ENCODE measurements around the gene SLC17A8. TPM values are rescaled to one million over a fixed set of nuclear protein-coding genes. Genes with fewer than 3 reads are reported as not detected.

The SLC17A8 gene
- total RNA-seq, 1 donor from 2014 or later = not detected

DNA sequence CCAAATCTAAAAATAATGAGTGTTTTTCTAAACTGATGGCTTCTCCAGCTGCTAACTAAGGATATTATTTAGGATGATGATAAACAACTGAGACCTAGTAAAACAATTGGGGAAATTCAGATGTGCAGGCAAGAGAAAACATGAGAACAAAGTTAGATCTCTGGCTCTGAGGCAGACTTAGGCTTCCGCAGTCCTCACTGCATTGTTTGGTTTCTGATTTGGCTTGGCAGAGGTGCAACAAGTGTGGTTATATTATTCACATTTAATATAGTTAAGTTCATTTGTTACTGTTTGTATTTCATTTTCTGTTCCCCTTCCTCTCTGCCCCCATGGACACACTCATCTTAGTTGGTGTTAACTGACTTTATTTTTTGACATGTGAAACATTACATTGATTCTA, 86.6 kb downstream of the SLC17A8 start:
- FAIRE-seq = no peak
- TF ChIP-seq EZH2 (IDR thresholded peaks at IDR 0.05; ENCODE audit: insufficient read depth, low read length) = no peak
- TF ChIP-seq, protein P1, sequence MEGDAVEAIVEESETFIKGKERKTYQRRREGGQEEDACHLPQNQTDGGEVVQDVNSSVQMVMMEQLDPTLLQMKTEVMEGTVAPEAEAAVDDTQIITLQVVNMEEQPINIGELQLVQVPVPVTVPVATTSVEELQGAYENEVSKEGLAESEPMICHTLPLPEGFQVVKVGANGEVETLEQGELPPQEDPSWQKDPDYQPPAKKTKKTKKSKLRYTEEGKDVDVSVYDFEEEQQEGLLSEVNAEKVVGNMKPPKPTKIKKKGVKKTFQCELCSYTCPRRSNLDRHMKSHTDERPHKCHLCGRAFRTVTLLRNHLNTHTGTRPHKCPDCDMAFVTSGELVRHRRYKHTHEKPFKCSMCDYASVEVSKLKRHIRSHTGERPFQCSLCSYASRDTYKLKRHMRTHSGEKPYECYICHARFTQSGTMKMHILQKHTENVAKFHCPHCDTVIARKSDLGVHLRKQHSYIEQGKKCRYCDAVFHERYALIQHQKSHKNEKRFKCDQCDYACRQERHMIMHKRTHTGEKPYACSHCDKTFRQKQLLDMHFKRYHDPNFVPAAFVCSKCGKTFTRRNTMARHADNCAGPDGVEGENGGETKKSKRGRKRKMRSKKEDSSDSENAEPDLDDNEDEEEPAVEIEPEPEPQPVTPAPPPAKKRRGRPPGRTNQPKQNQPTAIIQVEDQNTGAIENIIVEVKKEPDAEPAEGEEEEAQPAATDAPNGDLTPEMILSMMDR (IDR thresholded peaks at IDR 0.05; ENCODE audit: insufficient read depth, low read depth, low read length) = no peak
- Histone ChIP-seq H3K4me2 (ENCODE audit: low read length) (no peak overlapping the region), H3K79me2 (ENCODE audit: insufficient read depth, low read length) (no peaks in the 10 kb centered on the region), H3K27me3 (ENCODE audit: insufficient read depth, low read length) (no peaks in the 10 kb centered on the region), H3K27ac (ENCODE audit: low read depth, low read length) (no peak overlapping the region), H3K4me1 (ENCODE audit: insufficient read depth, low read length) (no peaks in the 10 kb centered on the region), H2AFZ (ENCODE audit: low read depth, low read length) (no peak overlapping the region), H3K9me3 (ENCODE audit: insufficient read depth, low read depth, low read length) (no peaks in the 10 kb centered on the region), H4K20me1 (ENCODE audit: insufficient read depth, low read length) (no peaks in the 10 kb centered on the region), H3K36me3 (ENCODE audit: insufficient read depth, low read length) (no peaks in the 10 kb centered on the region), H3K4me3 (ENCODE audit: insufficient read depth, low read depth, low read length) (no peak overlapping the region), H3K9ac (ENCODE audit: low read length) (no peak overlapping the region)
- Mint-ChIP-seq H3K4me3 (ENCODE audit: unreplicated experiment) (no peak overlapping the region), H3K4me1 (ENCODE audit: low read depth, unreplicated experiment) (no peaks in the 10 kb centered on the region), H3K9me3 (ENCODE audit: unreplicated experiment) (no peaks in the 10 kb centered on the region), H3K36me3 (ENCODE audit: low read depth, unreplicated experiment) (no peaks in the 10 kb centered on the region), H3K27me3 (ENCODE audit: low read depth, unreplicated experiment) (peaks cover 5% of the 10 kb centered on the region), H3K27ac (ENCODE audit: unreplicated experiment) (no peak overlapping the region)
- no peak for DNase-seq (ENCODE audit: low read depth)

DNA sequence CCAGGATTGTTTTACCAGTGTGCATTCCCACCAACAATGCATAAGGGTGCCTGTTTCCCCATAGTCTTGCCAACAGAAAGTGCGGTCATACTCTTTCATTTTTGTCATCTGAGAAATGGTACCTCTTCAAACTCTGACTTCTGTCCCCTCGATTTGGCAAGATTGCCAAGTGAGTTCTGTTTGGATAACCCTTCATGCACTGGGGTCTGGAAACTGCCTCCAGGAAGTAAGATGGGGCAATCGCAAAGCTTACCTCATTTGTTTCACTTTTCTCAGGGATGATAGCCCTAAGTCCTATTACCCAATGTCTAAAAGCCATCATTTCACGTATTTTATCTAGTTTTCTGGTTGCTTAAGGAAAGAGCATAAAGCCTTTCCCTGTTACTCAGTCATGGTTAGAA, 88.2 kb downstream of the SLC17A8 start:
- TF ChIP-seq, protein P1 (IDR thresholded peaks at IDR 0.05; ENCODE audit: insufficient read depth, low read depth, low read length) = no peak
- TF ChIP-seq EZH2 (IDR thresholded peaks at IDR 0.05; ENCODE audit: insufficient read depth, low read length) = no peak
- Mint-ChIP-seq H3K9me3 (ENCODE audit: unreplicated experiment) (no peaks in the 10 kb centered on the region), H3K36me3 (ENCODE audit: low read depth, unreplicated experiment) (no peaks in the 10 kb centered on the region), H3K27ac (ENCODE audit: unreplicated experiment) (no peak overlapping the region), H3K4me1 (ENCODE audit: low read depth, unreplicated experiment) (no peaks in the 10 kb centered on the region), H3K27me3 (ENCODE audit: low read depth, unreplicated experiment) (peaks cover 5% of the 10 kb centered on the region), H3K4me3 (ENCODE audit: unreplicated experiment) (no peak overlapping the region)
- Histone ChIP-seq H4K20me1 (ENCODE audit: insufficient read depth, low read length) (no peaks in the 10 kb centered on the region), H3K9ac (ENCODE audit: low read length) (no peak overlapping the region), H3K9me3 (ENCODE audit: insufficient read depth, low read depth, low read length) (no peaks in the 10 kb centered on the region), H2AFZ (ENCODE audit: low read depth, low read length) (no peak overlapping the region), H3K79me2 (ENCODE audit: insufficient read depth, low read length) (no peaks in the 10 kb centered on the region), H3K27me3 (ENCODE audit: insufficient read depth, low read length) (no peaks in the 10 kb centered on the region), H3K4me2 (ENCODE audit: low read length) (no peak overlapping the region), H3K4me3 (ENCODE audit: insufficient read depth, low read depth, low read length) (no peak overlapping the region), H3K4me1 (ENCODE audit: insufficient read depth, low read length) (no peaks in the 10 kb centered on the region), H3K27ac (ENCODE audit: low read depth, low read length) (no peak overlapping the region), H3K36me3 (ENCODE audit: insufficient read depth, low read length) (no peaks in the 10 kb centered on the region)
- no peak for DNase-seq (ENCODE audit: low read depth)
- FAIRE-seq = no peak

- no peak overlapping the region for H3K4me2 ChIP-seq (ENCODE audit: low read length)
- Mint-ChIP-seq H3K4me1 (ENCODE audit: low read depth, unreplicated experiment) (no peaks in the 10 kb centered on the region), H3K27ac (ENCODE audit: unreplicated experiment) (no peak overlapping the region), H3K4me3 (ENCODE audit: unreplicated experiment) (no peak overlapping the region), H3K27me3 (ENCODE audit: low read depth, unreplicated experiment) (no peaks in the 10 kb centered on the region), H3K9me3 (ENCODE audit: unreplicated experiment) (no peaks in the 10 kb centered on the region), H3K36me3 (ENCODE audit: low read depth, unreplicated experiment) (no peaks in the 10 kb centered on the region)
- H3K36me3 ChIP-seq (ENCODE audit: insufficient read depth, low read length) = no peaks in the 10 kb centered on the region
- no peak for DNase-seq (ENCODE audit: low read depth)
- no peaks in the 10 kb centered on the region for H3K27me3 ChIP-seq (ENCODE audit: insufficient read depth, low read length)
- H3K9ac ChIP-seq (ENCODE audit: low read length) = no peak overlapping the region
- TF ChIP-seq, protein P1 (IDR thresholded peaks at IDR 0.05; ENCODE audit: insufficient read depth, low read depth, low read length) = no peak
- TF ChIP-seq EZH2 (IDR thresholded peaks at IDR 0.05; ENCODE audit: insufficient read depth, low read length) = no peak
- H3K4me1 ChIP-seq (ENCODE audit: insufficient read depth, low read length) = no peaks in the 10 kb centered on the region
- H3K4me3 ChIP-seq (ENCODE audit: insufficient read depth, low read depth, low read length) = no peak overlapping the region
- H3K79me2 ChIP-seq (ENCODE audit: insufficient read depth, low read length) = no peaks in the 10 kb centered on the region
- FAIRE-seq = no peak
- H4K20me1 ChIP-seq (ENCODE audit: insufficient read depth, low read length) = no peaks in the 10 kb centered on the region
- no peak overlapping the region for H2AFZ ChIP-seq (ENCODE audit: low read depth, low read length)
- H3K27ac ChIP-seq (ENCODE audit: low read depth, low read length) = no peak overlapping the region
- H3K9me3 ChIP-seq (ENCODE audit: insufficient read depth, low read depth, low read length) = no peaks in the 10 kb centered on the region
Observed at GRCh38 chr12:100447381-100447780, 90.5 kb downstream of the SLC17A8 start.

Data from astrocyte (in vitro differentiated cells and primary cell).